ENCODE measurements around the gene DNTT. TPM values are rescaled to one million over a fixed set of nuclear protein-coding genes. Genes with fewer than 3 reads are reported as not detected.
A peak's percentile ranks its signal among the peaks of the same experiment; 100 is the strongest.
"Not testable (repeated sequence)": the region's sequence is repeated elsewhere in the genome, so short reads cannot be mapped to it uniquely, and the experiment has no call there.

Gene DNTT
- polyA plus RNA-seq, 4 donors: 0.09 to 0.35 (median 0.24) TPM

GRCh38 chr10:96305019-96305418, 785 bp downstream of the DNTT start:
- no peak for DNase-seq (ENCODE audit: low read depth in 4 of 4, low spot score in 2 of 4)

GRCh38 chr10:96306516-96306915, 2.3 kb downstream of the DNTT start:
- no peak for DNase-seq (ENCODE audit: low read depth in 4 of 4, low spot score in 2 of 4)

- not testable (repeated sequence) for DNase-seq (ENCODE audit: low read depth in 4 of 4, low spot score in 2 of 4)
Observed at GRCh38 chr10:96308854-96309253, 4.6 kb downstream of the DNTT start.

GRCh38 chr10:96309628-96310320, 5.5 kb downstream of the DNTT start:
- DNase-seq (ENCODE audit: low read depth in 4 of 4, low spot score in 2 of 4): no peak

GRCh38 chr10:96310321-96310669, 6.1 kb downstream of the DNTT start:
- DNase-seq (ENCODE audit: low read depth in 4 of 4, low spot score in 2 of 4): no peak

- DNase-seq (ENCODE audit: low read depth in 4 of 4, low spot score in 2 of 4): no peak
Observed at GRCh38 chr10:96311180-96311715, 7.0 kb downstream of the DNTT start.

GRCh38 chr10:96313344-96313743, 9.1 kb downstream of the DNTT start:
- DNase-seq (ENCODE audit: low read depth in 4 of 4, low spot score in 2 of 4): no peak

- no peak for DNase-seq (ENCODE audit: low read depth in 4 of 4, low spot score in 2 of 4)
Observed at GRCh38 chr10:96317067-96317833, 13.0 kb downstream of the DNTT start.

- no peak for DNase-seq (ENCODE audit: low read depth in 4 of 4, low spot score in 2 of 4)
Observed at GRCh38 chr10:96319754-96320474, 15.7 kb downstream of the DNTT start.

- no peak for DNase-seq (ENCODE audit: low read depth in 4 of 4, low spot score in 2 of 4)
Observed at GRCh38 chr10:96321822-96322221, 17.6 kb downstream of the DNTT start.

GRCh38 chr10:96322275-96322674, 18.0 kb downstream of the DNTT start:
- DNase-seq (ENCODE audit: low read depth in 4 of 4, low spot score in 2 of 4): no peak

GRCh38 chr10:96324447-96324846, 20.2 kb downstream of the DNTT start:
- no peak for DNase-seq (ENCODE audit: low read depth in 4 of 4, low spot score in 2 of 4)

GRCh38 chr10:96325719-96326373, 21.6 kb downstream of the DNTT start:
- DNase-seq (ENCODE audit: low read depth in 4 of 4, low spot score in 2 of 4): no peak

GRCh38 chr10:96327462-96327861, 23.2 kb downstream of the DNTT start:
- no peak for DNase-seq (ENCODE audit: low read depth in 4 of 4, low spot score in 2 of 4)

GRCh38 chr10:96333101-96333500, 28.9 kb downstream of the DNTT start:
- no peak for DNase-seq (ENCODE audit: low read depth in 4 of 4, low spot score in 2 of 4)

GRCh38 chr10:96334616-96335526, 30.6 kb downstream of the DNTT start:
- DNase-seq (ENCODE audit: low read depth in 4 of 4, low spot score in 2 of 4): peak in 1 of 4 donors; percentile 33

- no peak for DNase-seq (ENCODE audit: low read depth in 4 of 4, low spot score in 2 of 4)
Observed at GRCh38 chr10:96337106-96337505, 32.9 kb downstream of the DNTT start.

GRCh38 chr10:96338279-96338925, 34.2 kb downstream of the DNTT start:
- DNase-seq (ENCODE audit: low read depth in 4 of 4, low spot score in 2 of 4): no peak

- DNase-seq (ENCODE audit: low read depth in 4 of 4, low spot score in 2 of 4): no peak
Observed at GRCh38 chr10:96339383-96339782, 35.1 kb downstream of the DNTT start.

All from left renal cortex interstitium (tissue), 4 donors.